Embryonic facial prominence (tissue), 1 donor: ENCODE measurements around the gene MPPED1.

ENCODE experiments used
- DNase-seq: peaks from one replicate; pipeline ENCODE4 v3.0.0-alpha.2; 2016; ENCODE audit errors: extremely low spot score

MPPED1 gene

DNA sequence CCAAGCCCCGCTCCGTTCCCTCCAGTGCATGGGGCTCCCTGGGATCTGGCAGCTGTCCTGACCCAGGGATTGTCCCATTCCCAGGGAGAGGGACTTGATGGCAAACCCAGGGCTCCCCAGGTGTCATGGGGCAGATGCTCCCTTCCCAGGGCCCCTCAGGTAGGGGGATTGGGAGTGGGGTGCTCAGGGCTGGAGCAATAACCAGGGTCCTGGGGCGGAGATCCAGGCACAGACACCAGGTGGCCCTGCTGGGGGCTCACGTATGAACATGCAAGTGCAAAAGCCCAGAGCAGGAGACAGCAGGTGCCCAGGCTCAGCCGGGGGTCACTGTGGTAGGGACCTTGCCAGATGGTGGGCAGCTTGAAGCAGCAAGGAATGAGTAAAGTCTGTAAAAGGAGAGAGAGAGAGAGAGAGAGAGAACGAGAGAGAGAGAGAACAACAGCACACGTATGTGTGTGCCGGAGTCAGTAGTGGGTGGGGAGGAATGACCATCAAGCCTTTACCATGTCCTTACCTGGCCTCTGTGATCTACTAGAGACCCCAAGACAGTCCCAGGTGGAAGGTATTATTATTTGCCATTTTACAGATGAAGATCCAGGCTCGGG, 19.3 kb upstream of the MPPED1 start:
- DNase-seq, result no peak

DNA sequence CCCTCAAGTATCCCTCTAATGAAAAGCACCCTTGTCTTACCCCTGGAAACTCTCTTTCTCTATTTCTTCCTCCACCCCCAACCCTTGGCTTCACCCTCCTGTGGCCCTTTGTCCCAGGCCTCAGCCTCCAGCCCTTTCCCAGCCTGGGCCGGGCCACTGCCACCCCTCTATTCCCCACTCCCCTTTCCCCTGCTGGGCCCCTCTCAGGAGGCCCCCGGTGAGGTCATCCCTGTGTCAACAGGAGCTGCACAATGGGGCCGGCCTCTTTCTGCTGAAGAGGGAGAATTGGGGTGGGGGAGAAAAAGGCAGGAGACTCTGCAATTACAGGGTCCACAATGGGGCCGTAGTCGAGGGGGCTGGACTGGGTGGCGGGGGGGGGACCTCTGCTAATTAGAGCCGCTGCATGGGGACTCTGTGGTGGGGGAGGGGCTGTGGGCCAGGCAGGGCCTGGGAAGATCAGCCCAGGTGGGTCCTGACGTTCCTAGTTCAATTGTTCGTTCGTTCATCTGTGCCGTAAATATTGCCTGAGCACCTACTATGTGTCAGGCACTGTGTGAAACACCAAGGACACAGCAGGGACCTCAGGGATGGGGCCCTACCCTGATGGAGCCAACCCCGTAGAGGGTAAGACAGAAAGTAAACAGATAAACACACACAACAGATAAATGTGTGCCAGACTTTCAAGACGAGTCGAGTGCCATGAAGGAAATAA, 18.5 kb upstream of the MPPED1 start:
- DNase-seq, result no peak

DNA sequence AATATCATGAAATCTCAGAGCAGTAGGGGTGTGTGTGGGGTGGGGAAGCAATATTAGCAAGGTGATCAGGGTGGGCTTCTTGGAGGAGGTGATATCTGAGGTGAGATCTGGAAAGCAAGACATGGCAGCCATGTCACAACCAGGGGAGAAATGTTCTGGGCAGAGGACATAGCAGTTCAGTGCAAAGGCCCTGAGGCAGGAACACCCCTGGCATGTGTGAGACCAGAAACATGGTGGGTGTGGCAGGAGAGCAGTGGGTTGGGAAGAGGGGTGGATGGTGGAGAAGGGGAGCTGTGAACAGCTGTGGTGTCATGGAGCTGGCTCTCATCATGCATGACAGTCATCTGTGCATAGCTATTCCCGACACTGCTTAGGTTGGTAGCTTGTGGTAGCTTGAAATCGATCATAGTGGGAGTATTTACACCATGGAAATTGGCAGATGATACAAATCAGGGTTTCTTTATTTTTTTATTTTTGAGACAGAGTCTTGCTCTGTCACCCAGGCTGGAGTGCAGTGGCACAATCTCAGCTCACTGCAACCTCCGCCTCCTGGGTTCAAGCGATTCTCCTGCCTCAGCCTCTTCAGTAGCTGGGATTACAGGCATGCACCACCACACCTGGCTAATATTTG, 17.9 kb upstream of the MPPED1 start:
- no peak for DNase-seq

DNA sequence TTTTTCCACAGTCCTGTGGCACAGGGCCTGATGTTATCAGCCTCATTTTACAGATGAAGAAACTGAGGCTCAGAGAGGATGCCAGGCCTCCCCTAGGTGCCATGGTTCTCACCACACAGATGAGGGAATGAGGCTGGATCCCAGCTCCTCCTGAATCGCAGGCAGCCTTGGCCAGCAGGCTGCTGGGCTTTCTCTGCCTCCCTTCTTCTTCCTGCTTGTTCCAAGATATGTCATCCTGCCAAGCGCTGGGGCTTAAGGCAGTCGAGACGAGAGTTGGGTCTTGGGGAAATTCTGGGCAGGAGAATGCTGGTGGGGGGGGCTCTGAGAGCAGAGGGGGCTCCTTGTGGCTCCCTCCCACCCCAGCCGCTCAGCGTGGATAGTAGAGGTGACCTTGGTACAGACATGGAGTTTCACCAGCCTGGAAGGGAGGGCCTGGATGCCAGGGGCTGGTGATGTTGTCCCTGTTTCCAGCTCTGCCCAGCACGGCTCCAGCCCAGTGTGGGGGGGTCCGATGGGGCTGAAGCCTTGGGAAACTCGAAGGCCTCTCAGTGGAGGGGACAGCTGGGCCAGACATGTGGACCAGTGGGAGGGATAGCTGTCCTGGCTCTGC, 16.6 kb upstream of the MPPED1 start:
- DNase-seq, result no peak

DNA sequence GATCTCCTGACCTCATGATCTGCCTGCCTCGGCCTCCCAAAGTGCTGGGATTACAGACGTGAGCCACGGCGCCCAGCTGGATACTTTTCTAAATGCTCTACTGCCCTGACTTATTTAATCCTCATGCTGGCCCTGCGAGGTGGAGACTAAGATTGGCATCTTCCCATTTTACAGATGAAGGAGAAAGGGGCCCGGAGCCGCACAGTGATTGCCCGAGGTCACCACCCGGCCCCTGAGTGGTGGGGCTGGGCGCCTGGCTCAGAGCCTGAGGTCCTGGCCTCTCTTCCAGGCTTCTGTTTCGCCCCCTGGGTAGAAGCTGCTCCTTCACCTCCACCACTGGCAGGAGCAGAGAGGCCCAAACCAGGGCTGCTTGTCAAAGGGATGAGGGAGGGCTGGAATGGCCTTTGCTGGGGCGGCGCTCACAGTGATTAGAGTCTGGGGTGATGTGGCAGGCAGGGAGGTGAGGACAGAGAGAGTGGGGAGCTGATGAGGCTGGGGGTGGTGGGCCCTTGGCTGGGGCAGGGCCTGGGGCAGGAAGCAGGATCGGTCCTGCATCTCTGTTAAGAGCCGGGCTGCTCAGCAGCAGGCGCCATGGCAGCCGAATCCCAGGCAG, 15.4 kb upstream of the MPPED1 start:
- DNase-seq, result no peak

DNA sequence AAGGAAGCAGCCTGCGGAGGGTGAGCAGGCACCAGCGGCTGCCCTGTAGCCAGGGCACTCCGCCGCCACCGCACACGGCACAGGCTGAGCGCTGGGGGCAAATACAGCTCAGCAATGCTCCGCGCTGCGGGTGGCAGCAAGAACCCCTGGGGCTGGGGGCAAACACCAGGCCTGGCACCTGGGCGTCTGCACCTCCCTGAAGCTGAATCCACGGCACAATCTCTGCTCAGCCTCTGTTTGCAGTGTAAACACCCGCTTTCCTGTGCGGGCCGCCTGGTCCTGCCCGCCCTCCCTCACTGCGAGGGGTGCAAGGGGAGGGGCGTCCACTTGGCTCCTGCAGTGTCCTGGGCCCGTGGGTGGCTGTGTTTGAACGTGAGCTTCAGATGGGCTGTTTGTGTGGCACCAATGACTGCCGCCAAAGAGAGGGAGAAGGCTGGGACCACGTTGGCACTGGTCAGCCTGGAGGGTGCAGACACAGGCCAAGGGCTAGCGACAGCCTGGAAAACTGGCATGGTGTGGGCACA, 14.8 kb upstream of the MPPED1 start:
- DNase-seq, result no peak

DNA sequence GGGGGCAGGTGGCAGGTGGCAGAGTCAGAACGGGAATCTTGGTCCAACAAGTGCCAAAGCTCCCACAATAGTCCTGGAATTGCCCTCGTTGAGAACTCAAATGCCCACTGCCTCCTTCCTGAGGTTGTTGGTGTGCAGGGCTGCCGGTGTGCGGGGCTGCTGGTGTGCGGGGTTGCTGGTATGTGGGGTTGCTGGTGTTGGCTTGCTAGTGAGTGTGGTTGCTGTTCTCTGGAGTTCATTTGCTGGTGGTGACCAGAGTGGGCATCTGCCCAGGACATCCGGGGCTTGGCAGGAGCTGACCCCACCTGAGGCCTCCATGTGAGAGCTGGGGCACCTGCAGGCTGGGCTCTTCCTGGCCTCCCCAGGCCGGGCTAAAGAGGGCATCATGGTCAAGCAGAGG, 14.0 kb upstream of the MPPED1 start:
- DNase-seq, result no peak

DNA sequence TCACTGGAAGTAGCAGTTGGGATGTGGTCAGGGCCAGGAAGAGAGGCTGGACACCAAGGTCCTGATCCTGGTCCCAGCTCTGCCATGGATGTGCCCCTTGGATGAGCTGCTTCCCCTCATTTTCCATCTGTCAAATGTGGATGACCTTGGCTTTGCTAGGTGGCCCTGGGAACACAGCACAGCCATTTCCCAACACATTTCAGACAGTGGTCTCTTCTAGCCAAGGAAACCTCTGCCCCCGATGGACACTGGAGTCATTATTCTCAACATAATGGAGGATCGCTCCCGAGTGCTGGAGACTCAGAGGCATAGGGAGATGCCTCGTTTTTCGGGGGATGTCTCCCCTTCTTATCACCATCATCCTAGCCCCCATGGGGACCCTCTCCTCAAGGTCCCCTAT, 13.6 kb upstream of the MPPED1 start:
- DNase-seq, result no peak

DNA sequence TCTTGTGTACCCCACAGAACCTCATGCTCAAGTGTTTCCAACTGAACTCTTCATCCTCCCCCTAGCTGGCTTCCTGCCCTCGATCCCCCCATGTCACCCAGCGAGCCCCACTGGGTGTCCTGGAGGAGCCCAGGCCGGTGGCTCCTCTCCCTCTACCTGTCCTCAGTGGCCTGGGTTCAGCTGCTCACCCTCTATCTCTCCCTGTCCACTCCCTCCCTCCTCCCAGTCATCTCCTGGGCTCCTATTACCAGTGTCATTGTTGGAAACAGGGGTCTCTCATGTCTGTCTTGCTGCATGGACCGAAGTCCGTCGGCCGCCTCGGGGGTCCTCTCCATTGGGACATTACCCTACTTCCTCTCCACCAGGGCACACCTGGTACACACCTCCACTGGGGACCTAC, 12.9 kb upstream of the MPPED1 start:
- DNase-seq, result no peak

DNA sequence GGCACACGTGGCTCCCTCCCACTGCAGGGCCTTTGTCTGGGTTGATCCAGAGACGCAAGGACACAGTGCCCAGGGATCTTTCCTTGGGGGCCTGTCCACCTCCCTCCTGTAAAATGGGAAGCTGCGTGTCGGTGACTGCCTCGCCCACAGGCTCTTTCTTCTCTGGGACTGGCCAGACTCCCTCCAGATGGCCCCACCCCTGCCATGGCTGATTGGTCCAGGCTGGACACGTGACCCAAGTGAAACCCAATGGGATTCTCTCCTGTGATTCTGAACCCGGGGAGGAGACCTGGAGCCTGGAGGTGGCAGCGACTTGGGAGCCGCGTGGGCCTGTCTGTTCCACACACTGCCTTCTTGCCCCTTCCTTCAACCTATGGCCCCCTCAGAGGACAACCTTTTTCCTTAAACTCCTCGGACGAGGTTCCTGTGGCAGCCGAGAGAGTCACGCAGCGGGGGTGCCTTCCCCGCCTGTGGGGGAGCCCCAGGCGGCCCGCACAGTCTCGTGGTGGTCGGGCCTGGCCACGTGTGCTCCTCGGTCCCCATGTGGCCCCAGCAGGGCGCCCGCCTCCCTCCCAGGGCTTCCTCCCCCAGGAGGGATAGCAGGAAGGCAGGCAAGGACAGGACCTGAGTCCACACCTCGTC, 12.4 kb upstream of the MPPED1 start:
- DNase-seq, result no peak

DNA sequence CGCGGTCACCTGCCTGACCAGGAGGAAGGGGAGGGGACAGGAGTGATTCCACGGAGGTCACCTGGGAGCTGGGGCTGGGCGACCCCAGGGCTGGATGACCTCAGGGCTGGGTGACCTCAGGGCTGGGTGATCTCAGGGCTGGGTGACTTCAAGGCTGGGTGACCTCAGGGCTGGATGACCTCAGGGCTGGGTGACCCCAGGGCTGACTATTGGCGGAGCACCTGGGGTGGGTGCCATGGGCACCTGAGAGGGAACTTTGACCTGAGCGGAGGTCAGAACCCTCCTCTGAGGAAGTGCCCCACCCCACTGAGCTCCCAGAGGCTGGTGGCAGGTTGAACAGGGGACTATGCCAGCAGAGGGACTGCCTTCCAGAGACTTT, 11.8 kb upstream of the MPPED1 start:
- no peak for DNase-seq

DNA sequence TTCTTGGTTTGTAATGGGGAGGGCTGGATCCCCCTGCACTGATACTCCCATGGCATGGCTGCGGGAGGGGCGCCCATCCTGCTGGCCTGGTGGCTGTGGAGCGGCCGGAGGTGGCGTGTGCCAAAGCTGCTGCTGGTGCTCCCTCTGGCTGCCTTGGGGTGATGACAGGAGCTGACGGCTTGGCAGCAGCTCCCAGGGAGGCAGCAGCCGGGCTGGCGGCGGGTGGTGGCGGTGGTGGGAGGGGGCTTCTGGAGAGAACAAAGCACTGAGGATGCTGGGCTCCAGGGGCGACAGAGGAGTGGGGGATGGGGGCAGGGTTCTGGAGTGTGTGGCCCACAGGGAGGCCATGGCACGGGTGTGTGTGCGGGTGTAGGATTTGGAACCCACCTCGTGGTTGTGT, 11.4 kb upstream of the MPPED1 start:
- no peak for DNase-seq

DNA sequence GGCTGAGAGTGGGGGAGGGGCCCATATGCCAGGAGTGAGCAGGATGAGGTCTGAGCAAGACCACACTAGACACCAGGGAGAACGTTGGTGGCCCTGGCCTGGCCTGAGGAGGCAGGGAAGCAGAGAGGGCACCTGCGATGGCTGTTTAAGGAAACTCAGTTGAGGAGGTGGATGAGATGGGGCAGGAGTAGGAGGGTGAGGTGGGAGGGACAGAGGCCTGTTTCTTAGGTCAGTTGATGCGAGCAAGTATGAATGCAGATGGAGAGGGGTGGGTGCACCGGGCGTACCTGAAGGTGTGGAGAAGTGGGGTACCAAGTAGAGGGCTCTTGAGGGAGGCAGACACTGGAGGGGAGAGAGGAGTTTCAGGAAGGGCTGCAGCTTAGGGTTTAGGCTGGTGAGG, 10.6 kb upstream of the MPPED1 start:
- DNase-seq, result no peak

DNA sequence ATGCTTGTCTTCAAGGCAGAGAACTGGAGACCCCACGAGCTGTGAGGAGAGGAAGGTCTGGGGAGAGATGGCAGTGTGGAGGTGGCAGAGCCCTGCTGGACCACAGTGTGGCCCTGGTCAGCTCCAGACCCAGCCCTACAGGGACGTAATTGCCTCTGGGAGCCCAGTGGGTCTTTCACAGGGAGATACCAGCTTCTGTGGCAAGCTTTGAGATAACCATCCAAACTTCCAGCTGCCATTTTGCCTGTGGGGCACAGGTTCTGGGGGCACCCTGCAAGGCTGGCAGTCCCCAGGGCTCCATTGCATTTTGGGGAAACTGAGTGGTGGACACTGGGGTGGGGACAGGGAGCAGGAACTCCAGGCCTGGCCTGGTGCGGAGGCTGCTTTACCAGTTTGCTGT, 10.2 kb upstream of the MPPED1 start:
- no peak for DNase-seq

DNA sequence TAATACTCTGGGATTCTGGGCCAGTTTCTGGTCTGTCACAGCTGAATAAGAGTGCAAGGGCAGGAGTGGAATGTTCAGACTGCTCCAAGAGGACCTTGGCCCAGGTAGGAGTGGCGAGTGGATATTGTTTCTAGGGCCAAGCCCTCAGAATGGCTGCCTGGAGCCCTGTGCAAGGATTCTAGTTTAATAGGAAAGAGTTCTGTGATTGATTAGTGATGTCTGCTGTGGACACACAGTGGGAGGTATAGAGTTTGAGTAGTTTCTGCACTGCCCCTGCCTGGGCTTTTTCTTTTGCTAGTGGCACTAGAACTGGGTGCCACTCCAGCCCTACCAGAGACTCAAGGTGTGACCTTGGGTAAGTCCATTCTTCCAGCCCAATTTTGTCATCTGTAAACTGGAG, 9.7 kb upstream of the MPPED1 start:
- DNase-seq, result no peak

DNA sequence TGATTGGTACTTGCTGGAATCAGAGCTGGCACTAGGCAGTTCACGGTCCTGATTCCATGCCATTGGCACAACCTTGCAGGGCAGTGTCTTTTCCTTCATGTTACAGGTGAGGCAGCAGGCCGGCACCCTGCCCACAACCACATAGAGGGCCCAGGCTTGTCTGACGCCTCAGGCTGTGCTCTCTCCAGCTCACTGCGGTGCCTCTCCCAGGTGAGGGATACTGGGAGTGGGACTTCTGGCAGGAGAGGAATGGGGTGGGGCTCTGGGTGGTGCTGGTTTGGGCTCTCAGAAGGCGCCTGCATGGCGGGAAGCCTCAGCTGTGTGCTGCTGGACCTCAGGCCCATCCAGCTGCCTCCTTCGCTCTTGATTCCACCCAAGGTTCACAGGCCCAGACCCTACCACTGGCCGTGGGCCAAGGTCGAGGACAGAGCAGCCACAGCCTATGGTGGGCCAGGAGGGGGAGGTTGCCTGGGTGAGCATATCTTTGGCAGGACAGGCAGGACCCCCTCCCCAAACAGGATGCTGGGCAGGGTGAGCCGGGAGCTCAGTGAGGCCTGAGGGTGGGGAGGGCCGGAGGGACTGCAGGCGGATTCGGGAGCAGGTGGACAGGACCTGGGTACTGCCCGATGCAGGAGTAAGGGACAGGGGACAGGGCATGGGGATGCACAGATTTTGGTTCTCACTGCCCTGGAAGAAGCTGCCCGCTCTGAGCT, 7.0 kb upstream of the MPPED1 start:
- DNase-seq, result no peak

DNA sequence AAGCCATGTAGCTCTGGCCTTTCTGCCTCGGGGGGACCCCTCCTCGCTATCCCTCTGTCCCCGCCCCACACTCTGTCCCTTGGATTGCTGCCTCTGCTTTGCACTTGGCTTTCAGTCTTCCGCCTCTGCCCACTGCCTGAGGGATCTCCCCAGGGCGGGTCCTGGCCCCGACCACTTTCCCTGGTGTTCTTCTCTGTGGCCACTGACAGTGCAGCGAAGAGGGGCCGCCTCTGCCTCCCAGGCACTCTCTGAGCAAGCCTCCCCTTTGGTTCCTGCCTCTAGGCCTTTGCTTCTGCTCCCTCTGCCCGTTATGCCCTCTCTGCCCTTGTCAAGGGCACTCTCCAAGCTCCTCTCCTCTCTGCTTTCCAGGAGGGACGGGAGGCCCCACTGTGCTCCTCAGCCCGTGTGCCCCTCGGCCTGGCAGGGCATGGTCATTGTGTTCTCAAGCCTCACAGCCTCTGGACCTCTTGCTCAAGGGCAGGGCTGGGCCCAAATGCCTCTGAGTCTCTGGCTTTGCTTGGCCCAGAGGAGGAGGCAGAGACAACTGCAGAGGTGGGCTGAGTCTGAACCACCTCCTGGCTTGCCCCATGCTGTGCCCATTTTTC, 5.5 kb upstream of the MPPED1 start:
- DNase-seq, result no peak

DNA sequence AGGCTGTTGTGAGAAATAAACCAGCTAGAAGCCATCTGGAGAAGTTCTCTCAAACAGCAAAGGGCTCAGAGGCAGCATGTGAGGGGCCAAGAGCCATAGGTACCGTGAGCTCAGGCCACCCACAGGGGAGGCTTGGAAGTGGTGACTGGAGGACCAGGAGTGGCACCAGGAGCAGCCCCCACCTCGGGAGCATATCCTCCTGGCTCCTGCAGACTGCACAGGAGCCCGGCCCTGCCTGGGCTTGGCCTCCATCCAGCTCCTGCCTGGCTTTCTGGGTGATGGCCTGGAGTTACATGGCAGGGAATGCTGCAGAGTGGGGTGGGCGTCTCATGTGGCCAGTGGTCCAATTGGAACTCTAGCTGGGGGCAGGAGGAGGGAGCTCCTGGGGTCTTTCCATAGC, 4.2 kb upstream of the MPPED1 start:
- no peak for DNase-seq

DNA sequence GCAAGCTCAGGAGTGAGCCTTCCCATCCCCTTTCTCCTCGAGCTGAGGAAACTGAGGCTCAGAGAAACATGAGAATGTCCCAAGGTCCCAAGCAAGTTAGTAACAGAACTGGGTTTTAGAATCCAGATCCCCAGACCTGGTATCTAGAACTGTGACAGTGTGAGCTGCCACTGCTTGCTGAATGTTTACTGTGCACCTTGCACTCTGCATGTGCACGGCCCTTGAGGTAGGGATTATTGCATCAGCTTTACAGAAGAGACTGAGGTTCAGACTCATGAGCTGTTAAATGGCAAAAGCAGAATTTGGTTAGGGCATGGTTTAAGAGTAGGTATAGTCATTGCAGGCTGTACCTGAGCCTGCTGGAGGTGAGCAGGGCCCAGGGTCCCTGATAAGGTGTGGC, 3.8 kb upstream of the MPPED1 start:
- no peak for DNase-seq

DNA sequence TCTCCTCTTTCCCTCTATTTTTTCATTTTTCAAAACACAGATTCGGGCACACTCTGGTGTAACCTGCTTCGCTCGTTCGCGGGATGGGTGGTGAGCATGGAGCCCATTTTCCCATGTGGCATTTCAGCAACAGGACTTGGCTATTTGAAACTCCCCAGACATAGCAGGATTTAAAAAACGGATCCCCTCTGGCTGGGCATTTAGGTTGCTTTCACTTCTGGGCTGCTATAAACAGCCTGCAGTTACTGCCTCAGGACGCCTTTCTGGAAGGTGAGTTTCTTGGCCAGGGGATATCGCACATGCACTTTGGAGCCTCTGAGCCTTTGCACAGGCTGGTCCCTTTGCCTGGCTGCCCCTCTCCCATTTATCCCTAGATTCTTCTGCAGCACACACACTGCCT, 2.8 kb upstream of the MPPED1 start:
- DNase-seq, result no peak

DNA sequence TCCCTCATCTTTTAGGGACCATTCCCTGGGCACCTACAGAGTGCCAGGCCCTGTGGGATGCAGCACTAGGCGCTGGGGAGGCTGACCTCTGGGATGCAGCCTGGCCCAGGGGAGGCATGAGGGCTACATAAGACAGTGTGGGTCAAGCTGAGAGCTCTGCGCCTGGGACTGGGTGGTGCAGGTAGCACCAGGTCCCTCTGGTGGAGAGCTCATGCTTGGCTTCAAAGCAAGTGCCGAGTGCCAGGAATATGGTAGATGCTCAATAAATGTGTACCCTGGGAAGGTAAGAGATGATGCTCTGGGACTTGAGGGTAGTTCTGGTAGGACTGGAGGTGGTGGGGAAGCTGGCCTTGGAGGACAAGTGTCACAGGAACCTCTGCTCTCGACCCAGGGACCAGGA, 2.0 kb upstream of the MPPED1 start:
- no peak for DNase-seq
